Stimulated activated CD8-positive, alpha-beta memory T cell treated with anti-CD3 and anti-CD28 coated beads, Interleukin-12 subunit alpha, Interleukin-12 subunit beta, amount 100 ng/mL, for 24 hours (primary cell): ENCODE data around the gene UBE2D2.

ENCODE experiments used
- DNase-seq: peaks from one replicate; pipeline ENCODE4 v3.0.0-alpha.2; 2020; ENCODE audit errors: extremely low read depth

The UBE2D2 gene

DNA sequence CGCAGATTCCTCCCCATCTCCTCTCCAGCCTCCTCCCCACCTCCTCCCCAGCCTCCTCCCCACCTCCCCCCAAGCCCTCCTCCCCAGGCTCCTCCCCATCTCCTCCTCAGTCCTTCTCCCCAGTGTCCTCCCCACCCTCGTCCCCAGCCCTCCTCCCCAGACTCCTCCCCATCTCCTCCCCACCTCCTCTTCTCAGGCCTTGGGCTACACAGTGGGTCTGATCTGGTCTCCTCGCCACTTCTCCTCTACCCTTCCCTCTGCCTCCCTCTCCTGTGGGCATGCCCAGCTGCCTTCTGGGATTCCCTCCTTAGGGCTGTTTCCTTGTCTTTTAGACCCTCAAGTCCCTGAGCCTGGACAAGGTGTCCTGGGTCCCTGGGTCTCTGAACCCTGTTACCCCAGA lies 115.3 kb downstream of the UBE2D2 start:
- DNase-seq, result no peak

DNA sequence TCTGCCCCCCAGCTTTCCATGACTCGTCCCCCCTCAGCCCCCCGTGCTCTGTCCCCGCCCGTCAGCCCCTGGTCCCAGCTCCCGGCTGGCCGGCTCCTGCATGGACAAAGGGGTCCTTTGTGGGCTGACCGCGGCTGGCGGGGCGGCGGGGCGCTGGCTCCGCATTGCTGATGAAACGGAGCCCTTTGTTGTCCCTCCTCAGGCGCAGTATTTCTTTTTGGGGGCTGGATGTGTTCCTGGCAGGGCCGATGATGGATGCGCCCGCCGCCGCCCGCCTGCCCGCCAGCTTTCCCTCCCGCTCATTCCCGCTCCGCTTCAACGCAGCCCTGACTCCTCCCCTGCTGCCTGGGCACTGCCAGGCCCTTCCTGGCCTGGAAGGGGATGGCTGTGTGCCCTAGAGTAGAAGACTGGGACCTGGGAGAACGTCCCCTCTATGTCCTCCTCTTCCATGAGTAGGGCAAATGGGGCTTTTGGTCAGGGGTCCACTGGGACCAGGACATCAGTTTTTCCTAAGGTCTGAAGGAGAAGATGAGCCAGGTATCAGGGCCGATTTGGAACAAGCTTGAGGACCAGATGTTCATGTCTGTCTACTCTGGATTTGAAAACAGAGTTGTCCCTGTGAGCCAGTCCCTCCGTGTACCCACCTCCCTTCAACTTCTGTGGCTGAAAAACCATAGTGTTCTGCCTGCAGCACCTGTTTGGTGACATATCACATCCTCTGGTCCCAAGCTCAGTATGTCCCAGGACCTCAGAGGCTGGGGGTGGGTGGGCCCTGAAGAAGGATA lies 116.0 kb downstream of the UBE2D2 start:
- no peak for DNase-seq
